PC-3 (cell line): ENCODE measurements around the gene HDHD5. TPM values are rescaled to one million over a fixed set of nuclear protein-coding genes. Genes with fewer than 3 reads are reported as not detected.
A peak's percentile ranks its signal among the peaks of the same experiment; 100 is the strongest.

Experiments used
- ATAC-seq: fragments of 200-7000 bp; cut with Tn5 transposase; 2 replicates; pipeline ENCODE4 v1.9.1; 2020; ENCODE audit warnings: mild to moderate bottlenecking, moderate library complexity
- BruUV-seq: library from RNA; stranded (reverse); fragments of 400-500 nt; replicated peaks from 2 replicates; lab custom pipeline; 2021; lab: Mats Ljungman, UMichigan
- CTCF ChIA-PET: fragments of 300-600 bp; sonication (Branson Sonifier 250); formaldehyde crosslinking; loops from one replicate; lab custom pipeline; 2022; ENCODE audit warnings: antibody characterized with exemption; lab: Charles Lee
- POLR2A ChIA-PET: fragments of 300-600 bp; sonication (Branson Sonifier 250); formaldehyde crosslinking; loops from one replicate; lab custom pipeline; 2022; ENCODE audit warnings: antibody characterized with exemption; ENCODE audit not compliant: unreplicated experiment; lab: Charles Lee
- DNase-seq: peaks from one replicate; pipeline ENCODE4 v3.0.0-alpha.2; 2015
- H2AFZ ChIP-seq: fragments of 300-600 bp; sonication (generic); 2 replicates; pipeline ENCODE4 v1.6.0; 2016; ENCODE audit warnings: antibody characterized with exemption, low read length
- H3F3A ChIP-seq: fragments of 300-600 bp; sonication (generic); one replicate; pipeline ENCODE4 v1.6.0; 2017; ENCODE audit warnings: antibody characterized with exemption, low read length, control low read depth, mild to moderate bottlenecking; ENCODE audit not compliant: unreplicated experiment
- H3K27ac ChIP-seq: fragments of 300-600 bp; sonication (generic); 2 replicates; pipeline ENCODE4 v1.5.1; 2016; ENCODE audit warnings: mild to moderate bottlenecking, low read length
- H3K27me3 ChIP-seq: fragments of 300-600 bp; sonication (generic); 2 replicates; pipeline ENCODE4 v1.6.1; 2016; ENCODE audit warnings: low read length, mixed read lengths
- H3K36me3 ChIP-seq: fragments of 300-600 bp; sonication (generic); 2 replicates; pipeline ENCODE4 v1.6.1; 2016; ENCODE audit warnings: low read depth, mixed run types, low read length, mixed read lengths
- H3K4me1 ChIP-seq: fragments of 300-600 bp; sonication (generic); 2 replicates; pipeline ENCODE4 v1.5.1; 2016; ENCODE audit warnings: low read length; ENCODE audit not compliant: insufficient read depth
- H3K4me2 ChIP-seq: fragments of 300-600 bp; sonication (generic); 2 replicates; pipeline ENCODE4 v1.6.0; 2016; ENCODE audit warnings: low read length
- H3K4me3 ChIP-seq: fragments of 300-600 bp; sonication (generic); 2 replicates; pipeline ENCODE4 v1.5.1; 2016; ENCODE audit warnings: mild to moderate bottlenecking, low read length, mixed read lengths
- H3K79me2 ChIP-seq: fragments of 300-600 bp; sonication (generic); 2 replicates; pipeline ENCODE4 v1.6.1; 2017; ENCODE audit warnings: low read length, mixed read lengths
- H3K9ac ChIP-seq: fragments of 300-600 bp; sonication (generic); 2 replicates; pipeline ENCODE4 v1.6.0; 2016; ENCODE audit warnings: mild to moderate bottlenecking, low read length
- H3K9me2 ChIP-seq: fragments of 300-600 bp; sonication (generic); replicated peaks from 2 replicates; pipeline ENCODE4 v1.6.1; 2016; ENCODE audit warnings: mixed run types, low read length, mixed read lengths
- H3K9me3 ChIP-seq: fragments of 300-600 bp; sonication (generic); 2 replicates; pipeline ENCODE4 v1.6.1; 2016; ENCODE audit warnings: low read length, mixed read lengths
- H4K20me1 ChIP-seq: fragments of 300-600 bp; sonication (generic); 2 replicates; pipeline ENCODE4 v1.6.1; 2016; ENCODE audit warnings: low read length, mixed read lengths
- EZH2 ChIP-seq: fragments of 300-600 bp; sonication (generic); IDR thresholded peaks from one replicate; pipeline ENCODE4 v1.6.1; 2017; ENCODE audit warnings: antibody characterized with exemption, mild to moderate bottlenecking, low read length; ENCODE audit not compliant: unreplicated experiment
- EZH2phosphoT487 ChIP-seq: fragments of 300-600 bp; sonication (generic); IDR thresholded peaks from 2 replicates; pipeline ENCODE4 v1.6.1; 2018; ENCODE audit warnings: mild to moderate bottlenecking, antibody characterized with exemption, low read length, borderline replicate concordance
- intact Hi-C: fragments of 100-400 bp; cut with micrococcal nuclease; formaldehyde crosslinking; loops from 2 replicates; pipeline ENCODE4 v1.9.0; 2023
- total RNA-seq: library from RNA; depleted of rRNA; stranded (reverse); fragments of >200 nt; gene quantifications from 2 replicates; pipeline ENCODE4 v1.2.3, GENCODE V29; 2014
- TF ChIP-seq, protein P1 (sequence below): fragments of 300-600 bp; sonication (generic); conservative IDR thresholded peaks from 2 replicates; pipeline ENCODE4 v1.5.1; 2017; ENCODE audit warnings: antibody characterized with exemption, low read depth, mild to moderate bottlenecking, low read length

Gene HDHD5
- total RNA-seq, 1 experiment from 2014 or later, result 57.3 TPM

- BruUV-seq, result no TSS peak
- Histone ChIP-seq H3K9ac (no peak overlapping the region), H3F3A (no peaks in the 10 kb centered on the region), H3K4me2 (no peak overlapping the region), H4K20me1 (no peaks in the 10 kb centered on the region), H3K4me1 (no peaks in the 10 kb centered on the region), H3K9me3 (no peaks in the 10 kb centered on the region), H3K27ac (no peak overlapping the region), H3K4me3 (no peak overlapping the region), H2AFZ (no peak overlapping the region), H3K27me3 (no peaks in the 10 kb centered on the region), H3K36me3 (no peaks in the 10 kb centered on the region), H3K79me2 (no peaks in the 10 kb centered on the region), H3K9me2 (no peaks in the 10 kb centered on the region)
- CTCF ChIA-PET, result no interaction called here
- POLR2A ChIA-PET, result no interaction called here
- intact Hi-C loops, result no loop called here
- TF ChIP-seq EZH2, result no peak
- TF ChIP-seq, protein P1, sequence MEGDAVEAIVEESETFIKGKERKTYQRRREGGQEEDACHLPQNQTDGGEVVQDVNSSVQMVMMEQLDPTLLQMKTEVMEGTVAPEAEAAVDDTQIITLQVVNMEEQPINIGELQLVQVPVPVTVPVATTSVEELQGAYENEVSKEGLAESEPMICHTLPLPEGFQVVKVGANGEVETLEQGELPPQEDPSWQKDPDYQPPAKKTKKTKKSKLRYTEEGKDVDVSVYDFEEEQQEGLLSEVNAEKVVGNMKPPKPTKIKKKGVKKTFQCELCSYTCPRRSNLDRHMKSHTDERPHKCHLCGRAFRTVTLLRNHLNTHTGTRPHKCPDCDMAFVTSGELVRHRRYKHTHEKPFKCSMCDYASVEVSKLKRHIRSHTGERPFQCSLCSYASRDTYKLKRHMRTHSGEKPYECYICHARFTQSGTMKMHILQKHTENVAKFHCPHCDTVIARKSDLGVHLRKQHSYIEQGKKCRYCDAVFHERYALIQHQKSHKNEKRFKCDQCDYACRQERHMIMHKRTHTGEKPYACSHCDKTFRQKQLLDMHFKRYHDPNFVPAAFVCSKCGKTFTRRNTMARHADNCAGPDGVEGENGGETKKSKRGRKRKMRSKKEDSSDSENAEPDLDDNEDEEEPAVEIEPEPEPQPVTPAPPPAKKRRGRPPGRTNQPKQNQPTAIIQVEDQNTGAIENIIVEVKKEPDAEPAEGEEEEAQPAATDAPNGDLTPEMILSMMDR, result no peak
- no peak for TF ChIP-seq EZH2phosphoT487
- no peak for ATAC-seq
- DNase-seq, result no peak
Observed at GRCh38 chr22:17167486-17167885, 8.4 kb upstream of the HDHD5 start.

DNA sequence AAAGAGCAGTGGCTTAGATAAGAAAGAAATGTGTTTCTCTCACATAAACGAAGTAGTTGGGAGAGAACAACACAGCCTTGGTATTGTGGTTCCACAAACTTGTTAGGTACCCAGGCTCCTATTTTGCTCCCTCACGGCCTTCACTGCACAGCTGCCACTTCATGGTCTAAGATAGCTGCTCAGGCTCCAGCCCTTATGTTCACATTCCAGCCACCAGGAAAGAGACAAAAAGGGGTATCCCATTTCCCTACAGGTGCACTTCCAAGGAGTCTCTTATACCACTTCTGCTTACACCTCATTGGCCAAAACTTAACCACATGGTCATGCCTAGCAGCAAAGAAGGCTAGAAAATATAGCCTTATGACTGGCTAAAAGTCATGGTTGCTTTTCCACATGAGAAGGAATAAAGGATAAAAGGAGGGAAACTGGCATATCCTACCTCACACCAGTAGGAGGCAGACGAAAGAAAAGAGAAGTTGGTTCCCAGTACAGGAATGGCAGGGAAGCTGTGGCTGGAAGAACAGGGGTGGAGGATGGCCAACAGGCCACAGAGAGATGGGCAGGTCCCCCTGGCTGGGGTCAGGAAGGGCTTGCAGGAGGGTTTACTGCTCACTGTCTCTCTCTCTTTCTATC lies 5.4 kb upstream of the HDHD5 start:
- Histone ChIP-seq H4K20me1 (no peaks in the 10 kb centered on the region), H3K27ac (no peak overlapping the region), H3K9ac (no peak overlapping the region), H3F3A (no peaks in the 10 kb centered on the region), H3K9me2 (no peaks in the 10 kb centered on the region), H3K4me1 (peaks cover 6% of the 10 kb centered on the region), H3K4me2 (no peak overlapping the region), H3K4me3 (no peak overlapping the region), H3K27me3 (no peaks in the 10 kb centered on the region), H3K79me2 (no peaks in the 10 kb centered on the region), H3K36me3 (no peaks in the 10 kb centered on the region), H2AFZ (no peak overlapping the region), H3K9me3 (no peaks in the 10 kb centered on the region)
- no TSS peak for BruUV-seq
- intact Hi-C loops, result no loop called here
- no peak for DNase-seq
- ATAC-seq, result no peak
- TF ChIP-seq, protein P1, result peak; percentile 34; the same call in 1 of the 2 replicates
- TF ChIP-seq EZH2phosphoT487, result no peak
- POLR2A ChIA-PET, result no interaction called here
- CTCF ChIA-PET, result no interaction called here

GRCh38 chr22:17162731-17163130 lies 3.7 kb upstream of the HDHD5 start:
- Histone ChIP-seq H3K36me3 (no peaks in the 10 kb centered on the region), H3K4me1 (peaks cover 9% of the 10 kb centered on the region), H3K4me3 (no peak overlapping the region), H3K9me3 (no peaks in the 10 kb centered on the region), H3K9ac (no peak overlapping the region), H2AFZ (no peak overlapping the region), H3K27me3 (no peaks in the 10 kb centered on the region), H3K4me2 (no peak overlapping the region), H3K9me2 (no peaks in the 10 kb centered on the region), H3F3A (no peaks in the 10 kb centered on the region), H3K79me2 (peaks cover 7% of the 10 kb centered on the region), H4K20me1 (no peaks in the 10 kb centered on the region), H3K27ac (no peak overlapping the region)
- ATAC-seq (no peak), DNase-seq (no peak)
- no TSS peak for BruUV-seq
- ChIA-PET CTCF (interaction anchor here (1.7 kb wide), 1 partner anchor 9 kb away, joined by 12 read pairs; no protein-coding TSS in a partner anchor), POLR2A (no interaction called here)
- no peak for TF ChIP-seq EZH2
- intact Hi-C loops, result no loop called here
